Neural cell (in vitro differentiated cells): ENCODE results near the gene MYH6. TPM values are rescaled to one million over a fixed set of nuclear protein-coding genes. Genes with fewer than 3 reads are reported as not detected.

Experiments
- H2AFZ ChIP-seq: fragments of 200-600, 300-800 bp; sonication (generic), shearing (Covaris generic); 2 replicates; pipeline ENCODE4 v1.6.0; 2014; ENCODE audit warnings: low read depth, mild to moderate bottlenecking, antibody characterized with exemption, low read length, moderate library complexity
- H3F3A ChIP-seq: fragments of 200-600 bp; shearing (Covaris generic); 2 replicates; pipeline ENCODE4 v1.6.1; 2016; ENCODE audit warnings: mild to moderate bottlenecking, moderate library complexity, mixed read lengths, antibody characterized with exemption, low read length; ENCODE audit not compliant: insufficient read depth, poor library complexity, severe bottlenecking
- H3K27ac ChIP-seq: fragments of 200-600, 300-800 bp; sonication (generic), shearing (Covaris generic); 2 replicates; pipeline ENCODE4 v1.5.1; 2014; ENCODE audit warnings: mild to moderate bottlenecking, low read length, moderate library complexity
- H3K27me3 ChIP-seq: fragments of 300-800, 200-600 bp; sonication (generic), shearing (Covaris generic); 2 replicates; pipeline ENCODE4 v1.6.0; 2014; ENCODE audit warnings: mild to moderate bottlenecking, low read depth, low read length, moderate library complexity; ENCODE audit not compliant: insufficient read depth
- H3K36me3 ChIP-seq: fragments of 300-800, 200-600 bp; sonication (generic), shearing (Covaris generic); 2 replicates; pipeline ENCODE4 v1.5.1; 2014; ENCODE audit warnings: mild to moderate bottlenecking, antibody characterized with exemption, low read length, moderate library complexity; ENCODE audit not compliant: insufficient read depth
- H3K4me2 ChIP-seq: fragments of 300-800, 200-600 bp; sonication (generic), shearing (Covaris generic); 2 replicates; pipeline ENCODE4 v1.6.0; 2014; ENCODE audit warnings: mild to moderate bottlenecking, low read length
- H3K4me3 ChIP-seq: fragments of 300-800, 200-600 bp; sonication (generic), shearing (Covaris generic); 2 replicates; pipeline ENCODE4 v1.5.1; 2014; ENCODE audit warnings: mild to moderate bottlenecking, low read length, moderate library complexity
- H3K79me2 ChIP-seq: fragments of 200-600 bp; shearing (Covaris generic); replicated peaks from 2 replicates; pipeline ENCODE4 v1.6.0; 2014; ENCODE audit warnings: mild to moderate bottlenecking, low read length, moderate library complexity; ENCODE audit not compliant: insufficient read depth
- H3K9ac ChIP-seq: fragments of 300-800, 200-600 bp; sonication (generic), shearing (Covaris generic); 2 replicates; pipeline ENCODE4 v1.6.1; 2016; ENCODE audit warnings: mild to moderate bottlenecking, low read length, mixed read lengths
- H3K9me2 ChIP-seq: fragments of 200-600 bp; shearing (Covaris generic); 2 replicates; pipeline ENCODE4 v1.6.1; 2016; ENCODE audit warnings: mild to moderate bottlenecking, low read length, mixed read lengths; ENCODE audit not compliant: insufficient read depth
- H3K9me3 ChIP-seq: fragments of 200-600, 300-800 bp; sonication (generic), shearing (Covaris generic); 2 replicates; pipeline ENCODE4 v1.6.1; 2016; ENCODE audit warnings: mild to moderate bottlenecking, mixed run types, low read length, moderate library complexity, mixed read lengths
- H4K20me1 ChIP-seq: fragments of 200-600 bp; shearing (Covaris generic); 2 replicates; pipeline ENCODE4 v1.6.1; 2016; ENCODE audit warnings: mild to moderate bottlenecking, mixed run types; ENCODE audit not compliant: insufficient read depth
- EZH2 ChIP-seq: fragments of 200-600, 300-800 bp; shearing (Covaris generic), sonication (generic); IDR thresholded peaks from 2 replicates; pipeline ENCODE4 v1.6.1; 2014; ENCODE audit warnings: antibody characterized with exemption, low read length, borderline replicate concordance, mild to moderate bottlenecking; ENCODE audit not compliant: insufficient read depth, poor library complexity, severe bottlenecking
- POLR2AphosphoS5 ChIP-seq: IDR thresholded peaks from 2 replicates; pipeline ENCODE4 v1.6.1; 2012
- RAD21 ChIP-seq: fragments of 450-650 bp; conservative IDR thresholded peaks from 2 replicates; pipeline ENCODE4 v1.6.1; 2014; ENCODE audit warnings: antibody characterized with exemption, mild to moderate bottlenecking, moderate library complexity
- SMC3 ChIP-seq: fragments of 450-650 bp; conservative IDR thresholded peaks from 2 replicates; pipeline ENCODE4 v1.6.1; 2014; ENCODE audit warnings: antibody characterized with exemption, mild to moderate bottlenecking, moderate library complexity; ENCODE audit not compliant: poor library complexity
- TAF1 ChIP-seq: IDR thresholded peaks from 2 replicates; pipeline ENCODE4 v1.6.1; 2012; ENCODE audit warnings: low read depth
- polyA plus RNA-seq: library from polyadenylated mRNA; depleted of rRNA; stranded (reverse); fragments of >200 nt; gene quantifications from 2 replicates; pipeline ENCODE4 v1.2.3, GENCODE V29; 2014
- TF ChIP-seq, protein P1 (sequence below): fragments of 450-650 bp; IDR thresholded peaks from 2 replicates; pipeline ENCODE4 v1.5.1; 2014; ENCODE audit warnings: antibody characterized with exemption, mild to moderate bottlenecking, moderate library complexity; ENCODE audit not compliant: poor library complexity, severe bottlenecking
- TF ChIP-seq, protein P2 (sequence below): IDR thresholded peaks from 2 replicates; pipeline ENCODE4 v1.6.1; 2012; ENCODE audit warnings: borderline replicate concordance

The MYH6 gene
- polyA plus RNA-seq, 1 donor from 2014 or later, result not detected

GRCh38 chr14:23431486-23431885, 23.4 kb upstream of the MYH6 start:
- no peaks in the 10 kb centered on the region for H3K27me3 ChIP-seq
- H3K4me3 ChIP-seq, result no peak overlapping the region
- TF ChIP-seq, protein P1, sequence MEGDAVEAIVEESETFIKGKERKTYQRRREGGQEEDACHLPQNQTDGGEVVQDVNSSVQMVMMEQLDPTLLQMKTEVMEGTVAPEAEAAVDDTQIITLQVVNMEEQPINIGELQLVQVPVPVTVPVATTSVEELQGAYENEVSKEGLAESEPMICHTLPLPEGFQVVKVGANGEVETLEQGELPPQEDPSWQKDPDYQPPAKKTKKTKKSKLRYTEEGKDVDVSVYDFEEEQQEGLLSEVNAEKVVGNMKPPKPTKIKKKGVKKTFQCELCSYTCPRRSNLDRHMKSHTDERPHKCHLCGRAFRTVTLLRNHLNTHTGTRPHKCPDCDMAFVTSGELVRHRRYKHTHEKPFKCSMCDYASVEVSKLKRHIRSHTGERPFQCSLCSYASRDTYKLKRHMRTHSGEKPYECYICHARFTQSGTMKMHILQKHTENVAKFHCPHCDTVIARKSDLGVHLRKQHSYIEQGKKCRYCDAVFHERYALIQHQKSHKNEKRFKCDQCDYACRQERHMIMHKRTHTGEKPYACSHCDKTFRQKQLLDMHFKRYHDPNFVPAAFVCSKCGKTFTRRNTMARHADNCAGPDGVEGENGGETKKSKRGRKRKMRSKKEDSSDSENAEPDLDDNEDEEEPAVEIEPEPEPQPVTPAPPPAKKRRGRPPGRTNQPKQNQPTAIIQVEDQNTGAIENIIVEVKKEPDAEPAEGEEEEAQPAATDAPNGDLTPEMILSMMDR, result no peak
- H3K9me2 ChIP-seq, result no peaks in the 10 kb centered on the region
- no peak overlapping the region for H3K9ac ChIP-seq
- no peaks in the 10 kb centered on the region for H3K36me3 ChIP-seq
- no peak overlapping the region for H3K4me2 ChIP-seq
- no peaks in the 10 kb centered on the region for H3K9me3 ChIP-seq
- peak overlapping the region; percentile 77 for H3K27ac ChIP-seq
- peaks cover 5% of the 10 kb centered on the region for H3F3A ChIP-seq
- H4K20me1 ChIP-seq, result no peaks in the 10 kb centered on the region
- H3K79me2 ChIP-seq, result no peaks in the 10 kb centered on the region
- no peak overlapping the region for H2AFZ ChIP-seq

- Histone ChIP-seq H2AFZ (peak overlapping the region; percentile 19), H3K4me2 (peak overlapping the region; percentile 36), H3K27ac (peak overlapping the region; percentile 77), H3K36me3 (no peaks in the 10 kb centered on the region), H3K79me2 (no peaks in the 10 kb centered on the region), H3K27me3 (no peaks in the 10 kb centered on the region), H3F3A (no peaks in the 10 kb centered on the region), H3K9me3 (no peaks in the 10 kb centered on the region), H3K9me2 (no peaks in the 10 kb centered on the region), H3K9ac (peak overlapping the region; percentile 43), H3K4me3 (peak overlapping the region; percentile 12), H4K20me1 (no peaks in the 10 kb centered on the region)
- no peak for TF ChIP-seq TAF1
- TF ChIP-seq, protein P1, result no peak
- no peak for TF ChIP-seq EZH2
- peak; percentile 46 for TF ChIP-seq POLR2AphosphoS5
- TF ChIP-seq, protein P2, sequence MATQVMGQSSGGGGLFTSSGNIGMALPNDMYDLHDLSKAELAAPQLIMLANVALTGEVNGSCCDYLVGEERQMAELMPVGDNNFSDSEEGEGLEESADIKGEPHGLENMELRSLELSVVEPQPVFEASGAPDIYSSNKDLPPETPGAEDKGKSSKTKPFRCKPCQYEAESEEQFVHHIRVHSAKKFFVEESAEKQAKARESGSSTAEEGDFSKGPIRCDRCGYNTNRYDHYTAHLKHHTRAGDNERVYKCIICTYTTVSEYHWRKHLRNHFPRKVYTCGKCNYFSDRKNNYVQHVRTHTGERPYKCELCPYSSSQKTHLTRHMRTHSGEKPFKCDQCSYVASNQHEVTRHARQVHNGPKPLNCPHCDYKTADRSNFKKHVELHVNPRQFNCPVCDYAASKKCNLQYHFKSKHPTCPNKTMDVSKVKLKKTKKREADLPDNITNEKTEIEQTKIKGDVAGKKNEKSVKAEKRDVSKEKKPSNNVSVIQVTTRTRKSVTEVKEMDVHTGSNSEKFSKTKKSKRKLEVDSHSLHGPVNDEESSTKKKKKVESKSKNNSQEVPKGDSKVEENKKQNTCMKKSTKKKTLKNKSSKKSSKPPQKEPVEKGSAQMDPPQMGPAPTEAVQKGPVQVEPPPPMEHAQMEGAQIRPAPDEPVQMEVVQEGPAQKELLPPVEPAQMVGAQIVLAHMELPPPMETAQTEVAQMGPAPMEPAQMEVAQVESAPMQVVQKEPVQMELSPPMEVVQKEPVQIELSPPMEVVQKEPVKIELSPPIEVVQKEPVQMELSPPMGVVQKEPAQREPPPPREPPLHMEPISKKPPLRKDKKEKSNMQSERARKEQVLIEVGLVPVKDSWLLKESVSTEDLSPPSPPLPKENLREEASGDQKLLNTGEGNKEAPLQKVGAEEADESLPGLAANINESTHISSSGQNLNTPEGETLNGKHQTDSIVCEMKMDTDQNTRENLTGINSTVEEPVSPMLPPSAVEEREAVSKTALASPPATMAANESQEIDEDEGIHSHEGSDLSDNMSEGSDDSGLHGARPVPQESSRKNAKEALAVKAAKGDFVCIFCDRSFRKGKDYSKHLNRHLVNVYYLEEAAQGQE, result peak; percentile 62
- peak; percentile 18 for TF ChIP-seq RAD21
- no peak for TF ChIP-seq SMC3
Observed at GRCh38 chr14:23430723-23431085, 22.6 kb upstream of the MYH6 start.
